HepG2 (cell line): ENCODE data around the gene RAB36. TPM values are rescaled to one million over a fixed set of nuclear protein-coding genes. Genes with fewer than 3 reads are reported as not detected.

ENCODE experiments used
- BRCA1 ChIP-seq: sonication (generic); formaldehyde crosslinking; IDR thresholded peaks from 2 replicates; pipeline ENCODE4 v1.4.0; 2020; ENCODE audit warnings: missing genetic modification reagents
- DNMT1 ChIP-seq: sonication (generic); formaldehyde crosslinking; IDR thresholded peaks from 2 replicates; pipeline ENCODE4 v1.5.1; 2020; ENCODE audit warnings: mild to moderate bottlenecking, missing genetic modification reagents
- FIP1L1 ChIP-seq: fragments of 200-400 bp; formaldehyde crosslinking; IDR thresholded peaks from 2 replicates; pipeline ENCODE4 v1.6.1; 2018; ENCODE audit warnings: low read depth, mild to moderate bottlenecking, low read length, moderate library complexity, borderline replicate concordance; ENCODE audit not compliant: insufficient read depth
- FOSL2 ChIP-seq: sonication (generic); formaldehyde crosslinking; IDR thresholded peaks from 2 replicates; pipeline ENCODE4 v1.4.0; 2020; ENCODE audit warnings: missing genetic modification reagents
- HDAC1 ChIP-seq: sonication (generic); formaldehyde crosslinking; IDR thresholded peaks from 2 replicates; pipeline ENCODE4 v1.5.1; 2020; ENCODE audit warnings: mild to moderate bottlenecking, missing genetic modification reagents
- HOXA9 ChIP-seq: sonication (generic); formaldehyde crosslinking; IDR thresholded peaks from 2 replicates; pipeline ENCODE4 v1.8.1; 2022; ENCODE audit warnings: missing genetic modification reagents, mild to moderate bottlenecking, moderate library complexity, borderline replicate concordance
- RCOR2 ChIP-seq: IDR thresholded peaks from 2 replicates; pipeline ENCODE4 v1.6.1; 2016; ENCODE audit warnings: missing biosample characterization, missing genetic modification reagents
- TSC22D2 ChIP-seq: sonication (generic); formaldehyde crosslinking; IDR thresholded peaks from 2 replicates; pipeline ENCODE4 v1.5.1; 2020; ENCODE audit warnings: missing genetic modification reagents, mild to moderate bottlenecking, borderline replicate concordance
- U2AF2 ChIP-seq: fragments of 200-400 bp; formaldehyde crosslinking; IDR thresholded peaks from 2 replicates; pipeline ENCODE4 v1.6.1; 2017; ENCODE audit warnings: low read depth, mild to moderate bottlenecking, low read length
- ZNF550 ChIP-seq: sonication (generic); formaldehyde crosslinking; IDR thresholded peaks from 2 replicates; pipeline ENCODE4 v1.4.0; 2020; ENCODE audit warnings: mild to moderate bottlenecking, missing genetic modification reagents, borderline replicate concordance
- ZNF775 ChIP-seq: sonication (generic); formaldehyde crosslinking; IDR thresholded peaks from 2 replicates; pipeline ENCODE4 v1.4.0; 2020; ENCODE audit warnings: missing genetic modification reagents, mild to moderate bottlenecking, moderate library complexity, borderline replicate concordance
- ZNF850 ChIP-seq: sonication (generic); formaldehyde crosslinking; conservative IDR thresholded peaks from 2 replicates; pipeline ENCODE4 v1.9.0; 2021; ENCODE audit warnings: mild to moderate bottlenecking, missing genetic modification reagents
- ZNF883 ChIP-seq: sonication (generic); formaldehyde crosslinking; IDR thresholded peaks from 2 replicates; pipeline ENCODE4 v1.5.1; 2020; ENCODE audit warnings: mild to moderate bottlenecking, missing genetic modification reagents; ENCODE audit errors: not compliant biosample characterization
- ZNF891 ChIP-seq: sonication (generic); formaldehyde crosslinking; IDR thresholded peaks from 2 replicates; pipeline ENCODE4 v1.5.0; 2020; ENCODE audit warnings: mild to moderate bottlenecking, missing genetic modification reagents
- polyA plus RNA-seq, 8 experiments: library from polyadenylated mRNA; depleted of rRNA in 3 of 8; stranded (reverse) in 7 of 8; unstranded in 1 of 8; fragments of >200 nt; fragmentation: Illumina TruSeq in 4 of 8; extraction: Trizol in 4 of 8; gene quantifications; 2 replicates each; pipeline versions ENCODE4 v1.2.1 to v1.2.3, GENCODE V29; 2011 to 2016; ENCODE audit warnings: low read depth in 4 of 8, missing spikeins in 1 of 8, mixed read lengths in 1 of 8; ENCODE audit not compliant: insufficient read depth in 1 of 8
- total RNA-seq, 5 experiments: library from RNA; depleted of rRNA; stranded (reverse); fragments of >200 nt; fragmentation: Illumina TruSeq; extraction: Trizol; gene quantifications; 2 replicates each; pipeline ENCODE4 v1.2.3, GENCODE V29; 2016; ENCODE audit warnings: low read depth in 1 of 5
- TF ChIP-seq, protein P1 (sequence below): sonication (generic); formaldehyde crosslinking; IDR thresholded peaks from 2 replicates; pipeline ENCODE4 v1.5.1; 2020; ENCODE audit warnings: missing genetic modification reagents, mild to moderate bottlenecking, borderline replicate concordance
- TF ChIP-seq, protein P2 (sequence below): sonication (generic); formaldehyde crosslinking; IDR thresholded peaks from 2 replicates; pipeline ENCODE4 v1.8.0; 2023; ENCODE audit warnings: mild to moderate bottlenecking, missing genetic modification reagents
- TF ChIP-seq, protein P3 (sequence below): sonication (generic); formaldehyde crosslinking; IDR thresholded peaks from 2 replicates; pipeline ENCODE4 v1.4.0; 2020; ENCODE audit warnings: missing genetic modification reagents
- TF ChIP-seq, protein P4 (sequence below): sonication (generic); formaldehyde crosslinking; IDR thresholded peaks from 2 replicates; pipeline ENCODE4 v1.9.0; 2021; ENCODE audit warnings: missing genetic modification reagents, mild to moderate bottlenecking, borderline replicate concordance
- TF ChIP-seq, protein P5 (sequence below): sonication (generic); formaldehyde crosslinking; IDR thresholded peaks from 2 replicates; pipeline ENCODE4 v1.4.0; 2020; ENCODE audit warnings: missing genetic modification reagents

Gene RAB36
- total and polyA plus RNA-seq, 2 of the 13 experiments (the other 11 are each of a cell fraction or from before 2014, with no cell fraction given) = 0.24 to 0.86 TPM

DNA sequence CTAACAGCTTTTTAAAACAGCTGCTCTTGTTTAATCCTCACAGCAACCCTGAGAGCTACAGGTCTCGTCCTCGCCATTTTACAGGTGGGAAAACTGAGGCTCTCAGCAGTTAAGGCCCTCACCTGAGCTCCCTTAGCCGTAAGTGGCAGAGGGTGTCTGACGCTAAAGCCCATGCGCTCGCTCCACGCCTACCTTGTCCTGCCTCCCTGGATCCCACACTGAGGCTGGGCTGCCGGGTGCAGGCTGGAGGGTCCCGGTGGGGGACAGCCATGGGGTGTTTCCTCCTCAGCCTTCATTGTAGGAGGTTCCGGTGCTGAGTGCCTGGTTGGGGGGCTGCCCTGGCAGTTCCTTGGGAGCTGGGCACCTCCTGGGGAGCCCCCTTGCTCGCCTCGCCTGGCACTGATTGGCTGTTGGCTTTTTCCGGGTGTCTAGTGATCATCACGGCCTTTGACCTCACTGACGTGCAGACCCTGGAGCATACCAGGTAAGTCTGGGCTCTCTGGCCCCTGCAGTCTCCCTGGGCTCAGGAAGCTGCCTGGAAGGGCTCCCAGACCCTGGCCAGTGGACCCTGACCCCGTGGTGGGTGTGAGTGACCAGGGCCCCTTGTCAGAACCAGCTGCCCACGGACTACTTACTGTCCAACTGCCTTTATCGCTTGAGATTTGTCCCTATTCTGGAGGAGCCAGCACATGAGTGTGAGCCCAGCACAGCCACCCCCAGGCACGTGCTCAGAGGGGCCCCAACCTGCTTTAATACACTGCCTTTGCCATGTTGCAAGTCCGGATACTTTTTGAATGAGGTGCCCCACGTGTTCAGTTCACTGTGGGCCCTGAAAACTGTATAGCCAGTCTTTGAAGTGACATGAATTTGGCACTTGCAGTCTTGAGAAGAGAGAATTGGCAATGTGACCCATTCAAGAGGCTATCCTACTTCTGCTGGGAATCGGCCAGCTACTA, 12.6 kb downstream of the RAB36 start (continued):
- TF ChIP-seq BRCA1 (CRISPR knock-in tag) (no peak), FIP1L1 (no peak), DNMT1 (CRISPR knock-in tag) (no peak), HOXA9 (CRISPR knock-in tag) (no peak), ZNF883 (CRISPR knock-in tag) (peak; percentile 7), ZNF850 (CRISPR knock-in tag) (no peak), U2AF2 (no peak), TSC22D2 (CRISPR knock-in tag) (0 out of 2 replicates have a peak, but pooled peaks have one; percentile 30), ZNF550 (CRISPR knock-in tag) (no peak), HDAC1 (CRISPR knock-in tag) (0 out of 2 replicates have a peak, but pooled peaks have one; percentile 34), ZNF775 (no peak), RCOR2 (CRISPR knock-in tag) (no peak), FOSL2 (no peak), ZNF891 (CRISPR knock-in tag) (no peak)
- TF ChIP-seq, protein P1, sequence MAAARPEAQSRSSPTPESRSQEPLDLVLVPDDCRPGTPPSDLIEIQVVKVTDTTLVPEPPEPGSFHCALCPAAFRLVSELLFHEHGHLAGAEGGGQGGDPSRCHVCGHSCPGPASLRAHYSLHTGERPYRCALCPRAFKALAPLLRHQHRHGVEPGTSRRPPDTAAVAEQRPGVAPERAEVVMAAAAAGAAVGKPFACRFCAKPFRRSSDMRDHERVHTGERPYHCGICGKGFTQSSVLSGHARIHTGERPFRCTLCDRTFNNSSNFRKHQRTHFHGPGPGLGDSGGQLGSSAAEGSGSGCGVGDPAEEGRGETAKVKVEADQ (CRISPR knock-in tag) = no peak
- TF ChIP-seq, protein P2, sequence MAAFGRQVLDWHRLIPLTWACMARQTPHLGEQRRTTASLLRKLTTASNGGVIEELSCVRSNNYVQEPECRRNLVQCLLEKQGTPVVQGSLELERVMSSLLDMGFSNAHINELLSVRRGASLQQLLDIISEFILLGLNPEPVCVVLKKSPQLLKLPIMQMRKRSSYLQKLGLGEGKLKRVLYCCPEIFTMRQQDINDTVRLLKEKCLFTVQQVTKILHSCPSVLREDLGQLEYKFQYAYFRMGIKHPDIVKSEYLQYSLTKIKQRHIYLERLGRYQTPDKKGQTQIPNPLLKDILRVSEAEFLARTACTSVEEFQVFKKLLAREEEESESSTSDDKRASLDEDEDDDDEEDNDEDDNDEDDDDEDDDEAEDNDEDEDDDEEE (CRISPR knock-in tag) = no peak
- TF ChIP-seq, protein P3, sequence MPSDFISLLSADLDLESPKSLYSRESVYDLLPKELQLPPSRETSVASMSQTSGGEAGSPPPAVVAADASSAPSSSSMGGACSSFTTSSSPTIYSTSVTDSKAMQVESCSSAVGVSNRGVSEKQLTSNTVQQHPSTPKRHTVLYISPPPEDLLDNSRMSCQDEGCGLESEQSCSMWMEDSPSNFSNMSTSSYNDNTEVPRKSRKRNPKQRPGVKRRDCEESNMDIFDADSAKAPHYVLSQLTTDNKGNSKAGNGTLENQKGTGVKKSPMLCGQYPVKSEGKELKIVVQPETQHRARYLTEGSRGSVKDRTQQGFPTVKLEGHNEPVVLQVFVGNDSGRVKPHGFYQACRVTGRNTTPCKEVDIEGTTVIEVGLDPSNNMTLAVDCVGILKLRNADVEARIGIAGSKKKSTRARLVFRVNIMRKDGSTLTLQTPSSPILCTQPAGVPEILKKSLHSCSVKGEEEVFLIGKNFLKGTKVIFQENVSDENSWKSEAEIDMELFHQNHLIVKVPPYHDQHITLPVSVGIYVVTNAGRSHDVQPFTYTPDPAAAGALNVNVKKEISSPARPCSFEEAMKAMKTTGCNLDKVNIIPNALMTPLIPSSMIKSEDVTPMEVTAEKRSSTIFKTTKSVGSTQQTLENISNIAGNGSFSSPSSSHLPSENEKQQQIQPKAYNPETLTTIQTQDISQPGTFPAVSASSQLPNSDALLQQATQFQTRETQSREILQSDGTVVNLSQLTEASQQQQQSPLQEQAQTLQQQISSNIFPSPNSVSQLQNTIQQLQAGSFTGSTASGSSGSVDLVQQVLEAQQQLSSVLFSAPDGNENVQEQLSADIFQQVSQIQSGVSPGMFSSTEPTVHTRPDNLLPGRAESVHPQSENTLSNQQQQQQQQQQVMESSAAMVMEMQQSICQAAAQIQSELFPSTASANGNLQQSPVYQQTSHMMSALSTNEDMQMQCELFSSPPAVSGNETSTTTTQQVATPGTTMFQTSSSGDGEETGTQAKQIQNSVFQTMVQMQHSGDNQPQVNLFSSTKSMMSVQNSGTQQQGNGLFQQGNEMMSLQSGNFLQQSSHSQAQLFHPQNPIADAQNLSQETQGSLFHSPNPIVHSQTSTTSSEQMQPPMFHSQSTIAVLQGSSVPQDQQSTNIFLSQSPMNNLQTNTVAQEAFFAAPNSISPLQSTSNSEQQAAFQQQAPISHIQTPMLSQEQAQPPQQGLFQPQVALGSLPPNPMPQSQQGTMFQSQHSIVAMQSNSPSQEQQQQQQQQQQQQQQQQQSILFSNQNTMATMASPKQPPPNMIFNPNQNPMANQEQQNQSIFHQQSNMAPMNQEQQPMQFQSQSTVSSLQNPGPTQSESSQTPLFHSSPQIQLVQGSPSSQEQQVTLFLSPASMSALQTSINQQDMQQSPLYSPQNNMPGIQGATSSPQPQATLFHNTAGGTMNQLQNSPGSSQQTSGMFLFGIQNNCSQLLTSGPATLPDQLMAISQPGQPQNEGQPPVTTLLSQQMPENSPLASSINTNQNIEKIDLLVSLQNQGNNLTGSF (CRISPR knock-in tag) = no peak
- TF ChIP-seq, protein P4, sequence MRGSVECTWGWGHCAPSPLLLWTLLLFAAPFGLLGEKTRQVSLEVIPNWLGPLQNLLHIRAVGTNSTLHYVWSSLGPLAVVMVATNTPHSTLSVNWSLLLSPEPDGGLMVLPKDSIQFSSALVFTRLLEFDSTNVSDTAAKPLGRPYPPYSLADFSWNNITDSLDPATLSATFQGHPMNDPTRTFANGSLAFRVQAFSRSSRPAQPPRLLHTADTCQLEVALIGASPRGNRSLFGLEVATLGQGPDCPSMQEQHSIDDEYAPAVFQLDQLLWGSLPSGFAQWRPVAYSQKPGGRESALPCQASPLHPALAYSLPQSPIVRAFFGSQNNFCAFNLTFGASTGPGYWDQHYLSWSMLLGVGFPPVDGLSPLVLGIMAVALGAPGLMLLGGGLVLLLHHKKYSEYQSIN = no peak
- TF ChIP-seq, protein P5, sequence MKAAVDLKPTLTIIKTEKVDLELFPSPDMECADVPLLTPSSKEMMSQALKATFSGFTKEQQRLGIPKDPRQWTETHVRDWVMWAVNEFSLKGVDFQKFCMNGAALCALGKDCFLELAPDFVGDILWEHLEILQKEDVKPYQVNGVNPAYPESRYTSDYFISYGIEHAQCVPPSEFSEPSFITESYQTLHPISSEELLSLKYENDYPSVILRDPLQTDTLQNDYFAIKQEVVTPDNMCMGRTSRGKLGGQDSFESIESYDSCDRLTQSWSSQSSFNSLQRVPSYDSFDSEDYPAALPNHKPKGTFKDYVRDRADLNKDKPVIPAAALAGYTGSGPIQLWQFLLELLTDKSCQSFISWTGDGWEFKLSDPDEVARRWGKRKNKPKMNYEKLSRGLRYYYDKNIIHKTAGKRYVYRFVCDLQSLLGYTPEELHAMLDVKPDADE (CRISPR knock-in tag) = no peak
